ENCODE measurements around the gene DAGLB.

GRCh38 chr7:6394114-6394513 is 53.6 kb downstream of the DAGLB start:
- TF ChIP-seq CTCF (IDR thresholded peaks at IDR 0.05; ENCODE audit: low read length), result no peak
- no peak for TF ChIP-seq EZH2 (IDR thresholded peaks at IDR 0.05; ENCODE audit: borderline replicate concordance, low read length)

All from OCI-LY1 (cell line).